Parathyroid adenoma (tissue), 2 donors: ENCODE measurements around the gene DNAJB11.

ENCODE experiments used
- H2AFZ ChIP-seq: fragments of 300-600 bp; sonication (generic); one replicate; pipeline ENCODE4 v1.7.0; 2017; ENCODE audit warnings: antibody characterized with exemption, mild to moderate bottlenecking
- H3K27ac ChIP-seq: fragments of 300-600 bp; sonication (generic); one replicate; pipeline ENCODE4 v1.7.0; 2017
- H3K27me3 ChIP-seq: fragments of 300-600 bp; sonication (generic); one replicate; pipeline ENCODE4 v1.7.0; 2017; ENCODE audit warnings: low read length; ENCODE audit not compliant: control insufficient read depth, insufficient read depth
- H3K36me3 ChIP-seq: fragments of 300-600 bp; sonication (generic); one replicate; pipeline ENCODE4 v1.7.0; 2017; ENCODE audit warnings: low read length; ENCODE audit not compliant: control insufficient read depth, insufficient read depth
- H3K4me1 ChIP-seq: fragments of 300-600 bp; sonication (generic); one replicate; pipeline ENCODE4 v1.7.0; 2017; ENCODE audit warnings: control low read depth
- H3K4me2 ChIP-seq: fragments of 300-600 bp; sonication (generic); one replicate; pipeline ENCODE4 v1.7.0; 2017; ENCODE audit warnings: low read length
- H3K4me3 ChIP-seq: fragments of 300-600 bp; sonication (generic); one replicate; pipeline ENCODE4 v1.7.0; 2017; ENCODE audit warnings: low read depth, low read length
- H3K79me2 ChIP-seq: fragments of 300-600 bp; sonication (generic); one replicate; pipeline ENCODE4 v1.7.0; 2017; ENCODE audit warnings: control low read depth
- H3K9ac ChIP-seq: fragments of 300-600 bp; sonication (generic); one replicate; pipeline ENCODE4 v1.7.0; 2017; ENCODE audit warnings: mild to moderate bottlenecking
- H3K9me3 ChIP-seq: fragments of 300-600 bp; sonication (generic); one replicate; pipeline ENCODE4 v1.7.0; 2017; ENCODE audit warnings: low read length; ENCODE audit not compliant: control insufficient read depth
- CTCF ChIP-seq: fragments of 300-600 bp; sonication (generic); IDR thresholded peaks from one replicate; pipeline ENCODE4 v1.7.0; 2017; ENCODE audit warnings: antibody characterized with exemption, mild to moderate bottlenecking
- donor health status: primary hyperparathyroidism.

Gene DNAJB11

DNA sequence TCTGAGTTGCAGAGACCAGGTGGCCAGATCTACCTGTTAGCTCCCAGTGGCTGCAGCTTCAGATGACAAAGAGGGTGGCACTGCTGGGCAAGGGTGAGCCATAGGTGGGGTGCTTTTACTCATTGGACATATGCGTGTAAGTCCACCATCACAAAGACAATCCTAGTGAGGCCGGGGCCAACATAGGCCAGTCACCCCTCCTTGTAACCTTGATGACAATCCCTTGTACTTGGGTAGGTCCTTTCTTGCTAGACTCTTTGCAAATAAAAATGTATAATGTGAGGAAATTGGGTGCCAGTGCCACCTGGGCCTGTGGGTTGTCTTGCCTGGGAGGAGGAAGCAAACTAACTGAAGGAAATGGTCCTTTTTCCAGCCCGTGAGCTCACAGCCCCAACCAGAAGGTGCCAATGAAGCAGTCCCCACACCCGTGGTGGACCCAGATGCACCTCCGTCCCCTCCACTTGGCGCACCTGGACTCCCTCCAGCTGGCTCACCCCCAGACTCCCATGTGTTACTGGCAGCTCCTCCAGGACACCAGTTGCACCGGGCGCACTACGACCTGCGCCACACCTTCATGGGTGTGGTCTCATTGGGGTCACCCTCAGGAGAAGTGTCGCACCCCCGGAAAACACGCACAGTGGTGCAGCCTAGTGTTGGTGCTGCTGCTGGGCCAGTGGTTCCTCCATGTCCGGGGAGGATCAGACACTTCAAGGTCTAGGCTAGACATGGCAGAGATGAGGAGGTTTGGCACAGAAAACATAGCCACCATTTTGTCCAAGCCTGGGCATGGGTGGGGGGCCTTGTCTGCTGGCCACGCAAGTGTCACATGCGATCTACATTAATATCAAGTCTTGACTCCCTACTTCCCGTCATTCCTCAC, 49.9 kb downstream of the DNAJB11 start:
- H3K4me3 ChIP-seq = no peak overlapping the region
- H3K4me1 ChIP-seq = no peaks in the 10 kb centered on the region
- no peak for TF ChIP-seq CTCF
- no peaks in the 10 kb centered on the region for H3K27me3 ChIP-seq
- no peak overlapping the region for H3K27ac ChIP-seq
- no peaks in the 10 kb centered on the region for H3K36me3 ChIP-seq
- no peaks in the 10 kb centered on the region for H3K9me3 ChIP-seq
- H3K4me2 ChIP-seq = no peak overlapping the region
- H2AFZ ChIP-seq = no peak overlapping the region
- H3K9ac ChIP-seq = no peak overlapping the region
- no peaks in the 10 kb centered on the region for H3K79me2 ChIP-seq

DNA sequence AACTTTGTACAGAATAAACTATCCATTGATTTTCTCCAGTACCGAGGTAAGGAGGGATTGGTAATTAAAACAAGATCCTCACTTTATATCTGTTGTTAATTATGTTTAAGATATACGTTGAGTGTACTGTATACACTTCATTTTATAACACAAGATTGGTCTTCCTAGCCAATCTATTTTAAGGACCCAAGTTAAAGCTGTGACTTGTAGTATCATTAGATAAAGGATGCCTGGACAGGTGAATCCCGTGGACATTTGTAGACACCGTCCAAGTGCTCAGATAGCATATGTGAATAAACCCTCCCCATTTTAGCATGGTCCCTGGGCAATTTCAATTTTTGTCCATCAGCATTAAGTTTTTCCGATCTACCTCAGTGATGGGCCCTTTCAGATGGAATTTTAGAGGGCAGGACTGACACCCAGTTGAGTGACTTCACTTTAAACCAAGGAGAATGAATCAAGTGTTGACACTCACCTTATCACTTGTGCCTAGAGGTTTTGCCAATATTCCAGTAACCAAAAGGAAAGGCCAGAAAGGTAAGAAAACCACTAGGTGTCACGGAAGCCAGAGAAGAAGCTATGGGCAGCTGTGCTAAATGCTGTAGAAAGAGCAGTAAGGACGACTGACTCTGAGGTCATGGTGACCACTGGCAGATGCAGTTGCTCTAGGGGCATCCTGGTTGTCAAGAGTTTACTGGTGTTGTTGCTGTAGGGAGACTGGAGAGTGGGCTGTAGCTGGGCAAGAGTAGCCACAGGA, 51.6 kb downstream of the DNAJB11 start:
- Histone ChIP-seq H3K79me2 (no peaks in the 10 kb centered on the region), H3K4me2 (no peak overlapping the region), H3K36me3 (no peaks in the 10 kb centered on the region), H2AFZ (no peak overlapping the region), H3K27ac (no peak overlapping the region), H3K27me3 (no peaks in the 10 kb centered on the region), H3K4me3 (no peak overlapping the region), H3K9me3 (no peaks in the 10 kb centered on the region), H3K4me1 (no peaks in the 10 kb centered on the region), H3K9ac (no peak overlapping the region)
- no peak for TF ChIP-seq CTCF

DNA sequence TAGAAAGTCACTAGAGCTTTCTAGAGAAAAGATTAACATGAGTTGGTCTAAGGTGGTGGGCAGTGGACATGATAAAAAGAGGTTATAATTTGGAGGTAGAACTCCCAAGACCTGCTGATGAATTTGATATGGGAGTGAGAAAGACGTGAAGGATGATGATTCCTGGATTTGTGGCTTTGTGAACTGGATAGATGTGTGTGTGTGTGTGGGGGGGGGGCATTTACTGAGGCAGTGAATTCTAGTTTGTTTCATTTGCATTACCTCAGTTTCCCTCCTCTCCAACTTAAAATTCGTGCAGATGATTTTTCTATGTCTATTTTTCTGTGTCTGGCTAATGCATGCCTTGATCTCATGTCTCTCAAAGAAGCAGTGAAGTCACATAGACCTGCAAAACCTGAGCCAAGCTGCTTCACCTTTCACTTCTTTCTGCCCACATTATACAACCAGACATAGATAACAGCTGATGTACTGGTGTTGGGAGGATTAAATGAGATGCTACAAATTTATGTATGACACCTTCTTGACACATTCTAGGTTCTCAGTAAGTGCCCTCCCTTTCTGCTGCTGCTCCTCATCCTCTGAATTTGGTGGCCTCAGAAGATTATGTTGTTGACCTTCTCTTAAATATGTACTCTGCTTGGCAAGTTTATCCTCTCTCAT, 52.3 kb downstream of the DNAJB11 start:
- H3K79me2 ChIP-seq = no peaks in the 10 kb centered on the region
- no peak overlapping the region for H3K27ac ChIP-seq
- no peak overlapping the region for H3K4me2 ChIP-seq
- no peaks in the 10 kb centered on the region for H3K4me1 ChIP-seq
- H3K4me3 ChIP-seq = no peak overlapping the region
- no peak overlapping the region for H3K9ac ChIP-seq
- no peak for TF ChIP-seq CTCF
- H2AFZ ChIP-seq = no peak overlapping the region
- no peaks in the 10 kb centered on the region for H3K36me3 ChIP-seq
- H3K9me3 ChIP-seq = no peaks in the 10 kb centered on the region
- H3K27me3 ChIP-seq = no peaks in the 10 kb centered on the region

GRCh38 chr3:186624598-186624997, 54.1 kb downstream of the DNAJB11 start:
- H3K4me3 ChIP-seq = no peak overlapping the region
- no peak overlapping the region for H3K27ac ChIP-seq
- H3K36me3 ChIP-seq = no peaks in the 10 kb centered on the region
- H2AFZ ChIP-seq = no peak overlapping the region
- H3K9ac ChIP-seq = no peak overlapping the region
- no peaks in the 10 kb centered on the region for H3K4me1 ChIP-seq
- H3K4me2 ChIP-seq = no peak overlapping the region
- TF ChIP-seq CTCF = no peak
- no peaks in the 10 kb centered on the region for H3K9me3 ChIP-seq
- H3K79me2 ChIP-seq = no peaks in the 10 kb centered on the region
- H3K27me3 ChIP-seq = no peaks in the 10 kb centered on the region
